Hepatocyte (in vitro differentiated cells): Measurements from ENCODE around the gene ATP6V0D1. TPM values are rescaled to one million over a fixed set of nuclear protein-coding genes. Genes with fewer than 3 reads are reported as not detected.
A peak's percentile ranks its signal among the peaks of the same experiment; 100 is the strongest.

Source experiments
- DNase-seq: peaks from one replicate; pipeline ENCODE4 v3.0.0-alpha.2; 2016; ENCODE audit warnings: low spot score
- H2AFZ ChIP-seq: fragments of 200-600 bp; sonication (generic); 2 replicates; pipeline ENCODE4 v1.6.0; 2016; ENCODE audit warnings: antibody characterized with exemption, mild to moderate bottlenecking
- H3K27ac ChIP-seq: fragments of 200-600 bp; sonication (generic); 2 replicates; pipeline ENCODE4 v1.5.1; 2016; ENCODE audit warnings: mild to moderate bottlenecking
- H3K27me3 ChIP-seq: fragments of 200-600 bp; sonication (generic); 2 replicates; pipeline ENCODE4 v1.6.1; 2016
- H3K36me3 ChIP-seq: fragments of 200-600 bp; sonication (generic); replicated peaks from 2 replicates; pipeline ENCODE4 v1.5.1; 2016; ENCODE audit warnings: low read depth; ENCODE audit not compliant: insufficient read depth
- H3K4me1 ChIP-seq: fragments of 200-600 bp; sonication (generic); 2 replicates; pipeline ENCODE4 v1.5.1; 2016; ENCODE audit warnings: mild to moderate bottlenecking, moderate library complexity; ENCODE audit not compliant: insufficient read depth
- H3K4me2 ChIP-seq: fragments of 200-600 bp; sonication (generic); 2 replicates; pipeline ENCODE4 v1.6.0; 2016
- H3K4me3 ChIP-seq: fragments of 200-600 bp; sonication (generic); 2 replicates; pipeline ENCODE4 v1.5.1; 2016; ENCODE audit warnings: mild to moderate bottlenecking
- H3K79me2 ChIP-seq: fragments of 200-600 bp; sonication (generic); 2 replicates; pipeline ENCODE4 v1.6.0; 2017; ENCODE audit warnings: mild to moderate bottlenecking
- H3K9me2 ChIP-seq: fragments of 200-600 bp; sonication (generic); replicated peaks from 2 replicates; pipeline ENCODE4 v1.6.0; 2017; ENCODE audit warnings: mild to moderate bottlenecking; ENCODE audit not compliant: insufficient read depth
- H3K9me3 ChIP-seq: fragments of 200-600 bp; sonication (generic); 2 replicates; pipeline ENCODE4 v1.5.1; 2016; ENCODE audit warnings: low read depth, mild to moderate bottlenecking
- H4K20me1 ChIP-seq: fragments of 200-600 bp; sonication (generic); 2 replicates; pipeline ENCODE4 v1.6.0; 2016; ENCODE audit warnings: mild to moderate bottlenecking; ENCODE audit not compliant: insufficient read depth, poor library complexity, severe bottlenecking
- CTCF ChIP-seq: fragments of 200-600 bp; sonication (generic); IDR thresholded peaks from 2 replicates; pipeline ENCODE4 v1.5.1; 2016; ENCODE audit warnings: antibody characterized with exemption, mild to moderate bottlenecking; ENCODE audit not compliant: poor library complexity
- EZH2 ChIP-seq: fragments of 200-600 bp; sonication (generic); IDR thresholded peaks from 2 replicates; pipeline ENCODE4 v1.6.1; 2016; ENCODE audit warnings: antibody characterized with exemption, mild to moderate bottlenecking, borderline replicate concordance
- EZH2phosphoT487 ChIP-seq: fragments of 200-600 bp; sonication (generic); IDR thresholded peaks from one replicate; pipeline ENCODE4 v1.6.1; 2018; ENCODE audit warnings: antibody characterized with exemption, mild to moderate bottlenecking, low read depth, moderate library complexity; ENCODE audit not compliant: unreplicated experiment, severe bottlenecking
- WGBS: methylation state at CpG from one replicate; pipeline ENCODE4 v1.1.6; 2016; ENCODE audit warnings: low lambda C conversion rate; ENCODE audit errors: missing lambda C conversion rate; 5-methylcytosine and 5-hydroxymethylcytosine counted together
- polyA plus RNA-seq: library from polyadenylated mRNA; unstranded; fragments of >200 nt; fragmentation: Nextera tagmentation; extraction: Ambion mirVana; gene quantifications from 2 replicates; pipeline ENCODE4 v1.2.1, GENCODE V29; 2016
- total RNA-seq: library from RNA; depleted of rRNA; stranded (reverse); fragments of >200 nt; gene quantifications from 2 replicates; pipeline ENCODE4 v1.2.3, GENCODE V29; 2014

ATP6V0D1 gene
- total and polyA plus RNA-seq, 2 experiments from 2014 or later: 157 to 223 TPM

- peaks cover 29% of the 10 kb centered on the region for H3K27me3 ChIP-seq
- H4K20me1 ChIP-seq: no peaks in the 10 kb centered on the region
- no peak overlapping the region for H3K4me3 ChIP-seq
- H3K36me3 ChIP-seq: no peaks in the 10 kb centered on the region
- no peak for TF ChIP-seq CTCF
- peaks cover 24% of the 10 kb centered on the region for H3K4me1 ChIP-seq
- peak overlapping the region; percentile 50 for H3K4me2 ChIP-seq
- no peak overlapping the region for H2AFZ ChIP-seq
- peak; percentile 94 for DNase-seq
- 48% methylated on average over 16 of the region's 31 CpGs for WGBS
- H3K27ac ChIP-seq: peak overlapping the region; percentile 53
- no peaks in the 10 kb centered on the region for H3K9me2 ChIP-seq
- no peaks in the 10 kb centered on the region for H3K9me3 ChIP-seq
- no peaks in the 10 kb centered on the region for H3K79me2 ChIP-seq
Observed at GRCh38 chr16:67396159-67397035, 84.6 kb downstream of the ATP6V0D1 start.

- H3K4me2 ChIP-seq: peak overlapping the region; percentile 50
Observed at GRCh38 chr16:67395458-67396158, 85.3 kb downstream of the ATP6V0D1 start.

GRCh38 chr16:67395105-67395457 lies 85.9 kb downstream of the ATP6V0D1 start:
- 86% methylated on average over 10 of the region's 10 CpGs for WGBS
- no peak for DNase-seq
- H2AFZ ChIP-seq: no peak overlapping the region
- H4K20me1 ChIP-seq: no peaks in the 10 kb centered on the region
- no peaks in the 10 kb centered on the region for H3K36me3 ChIP-seq
- H3K79me2 ChIP-seq: no peaks in the 10 kb centered on the region
- no peaks in the 10 kb centered on the region for H3K9me3 ChIP-seq
- peak overlapping the region; percentile 91 for H3K4me2 ChIP-seq
- H3K4me1 ChIP-seq: peaks cover 24% of the 10 kb centered on the region
- H3K4me3 ChIP-seq: no peak overlapping the region
- peaks cover 29% of the 10 kb centered on the region for H3K27me3 ChIP-seq
- H3K27ac ChIP-seq: no peak overlapping the region
- TF ChIP-seq CTCF (no peak), EZH2 (no peak), EZH2phosphoT487 (no peak)
- no peaks in the 10 kb centered on the region for H3K9me2 ChIP-seq

More at GRCh38 chr16:67395458-67396158, 85.3 kb downstream of the ATP6V0D1 start:
- no peaks in the 10 kb centered on the region for H4K20me1 ChIP-seq
- H2AFZ ChIP-seq: no peak overlapping the region
- no peaks in the 10 kb centered on the region for H3K36me3 ChIP-seq
- no peak for TF ChIP-seq EZH2phosphoT487
- no peak for TF ChIP-seq CTCF
- TF ChIP-seq EZH2: no peak
- no peaks in the 10 kb centered on the region for H3K9me3 ChIP-seq
- H3K9me2 ChIP-seq: no peaks in the 10 kb centered on the region
- DNase-seq: no peak
- peaks cover 24% of the 10 kb centered on the region for H3K4me1 ChIP-seq
- WGBS: 86% methylated on average over 12 of the region's 13 CpGs
- H3K4me3 ChIP-seq: no peak overlapping the region
- peaks cover 29% of the 10 kb centered on the region for H3K27me3 ChIP-seq
- H3K79me2 ChIP-seq: no peaks in the 10 kb centered on the region
- no peak overlapping the region for H3K27ac ChIP-seq
